C4-2B (cell line): Measurements from ENCODE around the gene PROSER2.

Source experiments
- H3K27ac ChIP-seq: fragments of 450-650 bp; 2 replicates; pipeline ENCODE4 v1.5.1; 2017
- CTCF ChIP-seq: fragments of 450-650 bp; conservative IDR thresholded peaks from 2 replicates; pipeline ENCODE4 v1.5.1; 2017; ENCODE audit warnings: mild to moderate bottlenecking
- ZFX ChIP-seq: fragments of 450-650 bp; IDR thresholded peaks from 2 replicates; pipeline ENCODE4 v1.6.1; 2017

The PROSER2 gene

DNA sequence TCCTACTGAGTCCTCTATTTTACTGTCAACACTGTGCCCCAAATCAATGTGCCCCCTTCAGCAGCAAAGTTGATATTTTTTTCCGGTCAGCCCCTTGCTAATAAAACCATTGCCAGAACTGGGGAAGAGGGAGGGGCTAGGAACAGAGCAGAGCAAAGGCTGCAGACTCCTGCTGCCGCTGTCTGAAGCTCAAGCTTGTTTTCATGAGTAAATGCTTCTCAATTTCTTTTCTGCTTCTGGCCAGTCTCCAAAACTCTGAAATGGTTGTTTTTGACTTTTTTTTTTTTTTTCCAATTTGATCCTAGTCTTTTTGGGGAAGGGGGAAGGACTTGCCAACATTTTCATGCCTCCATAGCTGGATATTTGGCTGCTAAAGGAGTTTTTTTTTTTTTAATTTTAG lies 26.7 kb upstream of the PROSER2 start:
- no peak overlapping the region for H3K27ac ChIP-seq

GRCh38 chr10:11797281-11797680 lies 25.9 kb upstream of the PROSER2 start:
- no peak for TF ChIP-seq CTCF
- no peak for TF ChIP-seq ZFX
- no peak overlapping the region for H3K27ac ChIP-seq

More for the DNA sequence above, 26.7 kb upstream of the PROSER2 start:
- TF ChIP-seq ZFX (no peak), CTCF (no peak)

- no peak overlapping the region for H3K27ac ChIP-seq
- TF ChIP-seq CTCF, result no peak
These were observed 25.1 kb upstream of the PROSER2 start for GRCh38 chr10:11797847-11798633.

- TF ChIP-seq CTCF (no peak), ZFX (no peak)
These were observed 24.1 kb upstream of the PROSER2 start for GRCh38 chr10:11798845-11799735.

GRCh38 chr10:11799736-11800080 lies 23.4 kb upstream of the PROSER2 start:
- no peak overlapping the region for H3K27ac ChIP-seq
- no peak for TF ChIP-seq CTCF
- TF ChIP-seq ZFX, result no peak

More at GRCh38 chr10:11798845-11799735, 24.1 kb upstream of the PROSER2 start:
- H3K27ac ChIP-seq, result no peak overlapping the region

DNA sequence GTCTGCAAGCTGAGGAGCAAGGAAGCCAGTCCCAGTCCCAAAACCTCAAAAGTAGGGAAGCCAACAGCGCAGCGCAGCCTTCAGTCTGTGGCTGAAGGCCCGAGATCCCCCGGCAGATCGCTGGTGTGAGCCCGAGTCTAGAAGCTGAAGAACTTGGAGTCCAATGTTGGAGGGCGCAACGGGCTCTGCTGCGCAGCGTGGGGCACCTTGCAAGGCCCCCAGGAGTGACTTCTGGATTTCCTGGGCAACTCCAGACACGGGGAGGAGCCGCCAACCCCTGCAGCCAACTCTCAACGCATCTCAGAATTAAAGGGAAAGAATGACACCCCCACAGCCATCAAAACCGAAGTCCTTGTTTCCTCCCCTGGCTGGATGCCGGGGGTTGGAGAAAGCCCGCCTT lies 18.8 kb upstream of the PROSER2 start:
- TF ChIP-seq ZFX (no peak), CTCF (no peak)
- H3K27ac ChIP-seq, result no peak overlapping the region

- no peak overlapping the region for H3K27ac ChIP-seq
- TF ChIP-seq CTCF (no peak), ZFX (no peak)
These were observed 17.4 kb upstream of the PROSER2 start for GRCh38 chr10:11805792-11806191.
